HCT116 (cell line): Measurements from ENCODE around the gene HIVEP3.

Experiments used
- ATF3 ChIP-seq: IDR thresholded peaks from 2 replicates; pipeline ENCODE4 v1.6.1; 2012
- CTCF ChIP-seq, 3 experiments: fragments of 200-600 bp in 1 of 3; sonication (generic) in 1 of 3; IDR thresholded peaks in 2 of 3; conservative IDR thresholded peaks in 1 of 3; 2 replicates each; pipeline ENCODE4 v1.5.1; 2012 to 2017; ENCODE audit warnings: low read depth in 2 of 3, low read length in 2 of 3, antibody characterized with exemption in 1 of 3, borderline replicate concordance in 1 of 3, control low read depth in 1 of 3, mild to moderate bottlenecking in 1 of 3, mixed read lengths in 1 of 3, mixed run types in 1 of 3, moderate library complexity in 1 of 3; ENCODE audit not compliant: insufficient read depth in 1 of 3
- ELF1 ChIP-seq: IDR thresholded peaks from 2 replicates; pipeline ENCODE4 v1.6.1; 2012; ENCODE audit warnings: low read depth, borderline replicate concordance
- POLR2A ChIP-seq: IDR thresholded peaks from 2 replicates; pipeline ENCODE4 v1.7.0; 2011; ENCODE audit warnings: borderline replicate concordance; ENCODE audit not compliant: insufficient read depth, insufficient read length; ENCODE audit errors: extremely low read depth

GRCh38 chr1:41487126-41488039, 431.3 kb downstream of the HIVEP3 start:
- TF ChIP-seq ELF1 (no peak), ATF3 (no peak), CTCF (IDR thresholded peaks at IDR 0.05 in 2 of 3, conservative IDR thresholded peaks at IDR 0.05 in 1 of 3; ENCODE audit: borderline replicate concordance in 1 of 3, insufficient read depth in 1 of 3, low read depth in 2 of 3, low read length in 2 of 3) (no peak), POLR2A (no peak)
